Suprapubic skin (tissue), 4 donors: ENCODE measurements around the gene ERBB4. TPM values are rescaled to one million over a fixed set of nuclear protein-coding genes. Genes with fewer than 3 reads are reported as not detected.

Source experiments
- DNase-seq, 2 donors: peaks; one replicate each; pipeline ENCODE4 v3.0.0-alpha.2; 2019; ENCODE audit warnings: low spot score in 2 of 2
- H3K27ac ChIP-seq: fragments of 200-600 bp; sonication (generic); one replicate; pipeline ENCODE4 v1.5.1; 2019
- H3K27me3 ChIP-seq: fragments of 200-600 bp; sonication (generic); one replicate; pipeline ENCODE4 v1.5.1; 2019
- H3K36me3 ChIP-seq: fragments of 200-600 bp; sonication (generic); one replicate; pipeline ENCODE4 v1.5.1; 2019
- H3K4me1 ChIP-seq: fragments of 200-600 bp; sonication (generic); one replicate; pipeline ENCODE4 v1.5.1; 2019
- H3K4me3 ChIP-seq: fragments of 200-600 bp; sonication (generic); one replicate; pipeline ENCODE4 v1.5.1; 2019; ENCODE audit warnings: mild to moderate bottlenecking
- H3K9me3 ChIP-seq: fragments of 200-600 bp; sonication (generic); one replicate; pipeline ENCODE4 v1.5.1; 2019
- CTCF ChIP-seq, 2 donors: fragments of 200-600 bp in 1 of 2; fragments of 450-650 bp in 1 of 2; sonication (generic) in 1 of 2; IDR thresholded peaks; one replicate each; pipeline ENCODE4 v1.5.1; 2016 to 2019; ENCODE audit warnings: antibody characterized with exemption in 2 of 2, mild to moderate bottlenecking in 1 of 2, moderate library complexity in 1 of 2
- EP300 ChIP-seq: sonication (generic); formaldehyde crosslinking; IDR thresholded peaks from one replicate; pipeline ENCODE4 v1.6.1; 2017; ENCODE audit warnings: antibody characterized with exemption
- POLR2A ChIP-seq, 2 donors: fragments of 450-650 bp; IDR thresholded peaks; one replicate each; pipeline ENCODE4 v1.6.1; 2017; ENCODE audit warnings: antibody characterized with exemption in 2 of 2, mild to moderate bottlenecking in 2 of 2, moderate library complexity in 2 of 2
- POLR2AphosphoS5 ChIP-seq, 3 donors: sonication (generic); formaldehyde crosslinking; IDR thresholded peaks; one replicate each; pipeline ENCODE4 v1.6.1; 2017; ENCODE audit warnings: antibody characterized with exemption in 3 of 3
- WGBS: methylation state at CpG from one replicate; pipeline ENCODE4 v1.1.5; 2018; 5-methylcytosine and 5-hydroxymethylcytosine counted together
- total RNA-seq, 4 donors: library from RNA; depleted of rRNA; stranded (reverse); fragments of >200 nt; gene quantifications; one replicate each; pipeline ENCODE4 v1.1.0, GENCODE V29; 2016

ERBB4 gene
- total RNA-seq, 4 donors from 2014 or later, result 0.95 to 6.4 (median 1.5) TPM

- Histone ChIP-seq H3K27me3 (no peaks in the 10 kb centered on the region), H3K4me1 (peaks cover 9% of the 10 kb centered on the region), H3K36me3 (no peaks in the 10 kb centered on the region), H3K4me3 (no peak overlapping the region), H3K27ac (no peak overlapping the region), H3K9me3 (no peaks in the 10 kb centered on the region)
- DNase-seq, result no peak
- TF ChIP-seq POLR2AphosphoS5 (IDR thresholded peaks at IDR 0.05), result no peak
- no peak for TF ChIP-seq EP300
- no peak for TF ChIP-seq CTCF (IDR thresholded peaks at IDR 0.05)
- TF ChIP-seq POLR2A (IDR thresholded peaks at IDR 0.05), result no peak
- 42% methylated on average over 4 of the region's 4 CpGs for WGBS
These were observed 608.3 kb downstream of the ERBB4 start for GRCh38 chr2:211930331-211930730.

- Histone ChIP-seq H3K4me3 (no peak overlapping the region), H3K27me3 (no peaks in the 10 kb centered on the region), H3K27ac (no peak overlapping the region), H3K4me1 (peaks cover 9% of the 10 kb centered on the region), H3K36me3 (no peaks in the 10 kb centered on the region), H3K9me3 (no peaks in the 10 kb centered on the region)
- no peak for DNase-seq
- TF ChIP-seq POLR2A (IDR thresholded peaks at IDR 0.05) (no peak), EP300 (no peak), POLR2AphosphoS5 (IDR thresholded peaks at IDR 0.05) (no peak), CTCF (IDR thresholded peaks at IDR 0.05) (no peak)
- WGBS, result 75% methylated on average over 8 of the region's 8 CpGs
These were observed 610.4 kb downstream of the ERBB4 start for GRCh38 chr2:211928201-211928600.

- 27% methylated on average over 4 of the region's 4 CpGs for WGBS
- no peak for TF ChIP-seq EP300
- no peak for TF ChIP-seq CTCF (IDR thresholded peaks at IDR 0.05)
- no peak for TF ChIP-seq POLR2A (IDR thresholded peaks at IDR 0.05)
- no peak for TF ChIP-seq POLR2AphosphoS5 (IDR thresholded peaks at IDR 0.05)
- no peaks in the 10 kb centered on the region for H3K27me3 ChIP-seq
- H3K4me1 ChIP-seq, result no peaks in the 10 kb centered on the region
- H3K4me3 ChIP-seq, result no peak overlapping the region
- no peaks in the 10 kb centered on the region for H3K9me3 ChIP-seq
- DNase-seq, result no peak
- H3K27ac ChIP-seq, result no peak overlapping the region
- no peaks in the 10 kb centered on the region for H3K36me3 ChIP-seq
These were observed 615.6 kb downstream of the ERBB4 start for GRCh38 chr2:211923019-211923418.

GRCh38 chr2:211903961-211904360 is 634.6 kb downstream of the ERBB4 start:
- DNase-seq, result no peak
- Histone ChIP-seq H3K27ac (no peak overlapping the region), H3K4me3 (no peak overlapping the region), H3K9me3 (no peaks in the 10 kb centered on the region), H3K27me3 (no peaks in the 10 kb centered on the region), H3K36me3 (no peaks in the 10 kb centered on the region), H3K4me1 (no peaks in the 10 kb centered on the region)
- TF ChIP-seq POLR2AphosphoS5 (IDR thresholded peaks at IDR 0.05) (no peak), CTCF (IDR thresholded peaks at IDR 0.05) (no peak), EP300 (no peak), POLR2A (IDR thresholded peaks at IDR 0.05) (no peak)
- WGBS, result 91% methylated on average over 2 of the region's 2 CpGs

- Histone ChIP-seq H3K27ac (no peak overlapping the region), H3K4me1 (no peaks in the 10 kb centered on the region), H3K9me3 (no peaks in the 10 kb centered on the region), H3K27me3 (no peaks in the 10 kb centered on the region), H3K4me3 (no peak overlapping the region), H3K36me3 (no peaks in the 10 kb centered on the region)
- no peak for TF ChIP-seq CTCF (IDR thresholded peaks at IDR 0.05)
- TF ChIP-seq POLR2AphosphoS5 (IDR thresholded peaks at IDR 0.05), result no peak
- DNase-seq, result no peak
- WGBS, result 69% methylated on average over 6 of the region's 6 CpGs
These were observed 637.3 kb downstream of the ERBB4 start for GRCh38 chr2:211901226-211901846.
